BJ (cell line): ENCODE data around the gene PPIF. TPM values are rescaled to one million over a fixed set of nuclear protein-coding genes. Genes with fewer than 3 reads are reported as not detected.

ENCODE experiments used
- CTCF ChIA-PET: fragments of 350-600 bp; formaldehyde crosslinking; extraction: SDS; loops from one replicate; lab custom pipeline; 2021; ENCODE audit warnings: antibody characterized with exemption, inconsistent platforms; lab: Yijun Ruan, JAX
- POLR2A ChIA-PET: fragments of 300-600 bp; sonication (Branson Sonifier 250); formaldehyde crosslinking; extraction: SDS; loops from one replicate; lab custom pipeline; 2021; ENCODE audit warnings: antibody characterized with exemption; lab: Charles Lee
- DNase-seq: peaks from one replicate; pipeline ENCODE4 v3.0.0-alpha.2; 2011; ENCODE audit warnings: low read depth
- H3K27me3 ChIP-seq: 2 replicates; pipeline ENCODE4 v1.6.0; 2011; ENCODE audit warnings: low read length; ENCODE audit not compliant: control insufficient read depth, insufficient read depth
- H3K36me3 ChIP-seq: 2 replicates; pipeline ENCODE4 v1.5.1; 2011; ENCODE audit warnings: low read length; ENCODE audit not compliant: control insufficient read depth, insufficient read depth
- H3K4me3 ChIP-seq: 2 replicates; pipeline ENCODE4 v1.5.1; 2011; ENCODE audit warnings: low read depth, mild to moderate bottlenecking, control low read depth, low read length
- CTCF ChIP-seq: IDR thresholded peaks from 2 replicates; pipeline ENCODE4 v1.5.1; 2011; ENCODE audit warnings: low read depth, mild to moderate bottlenecking, control low read depth, inconsistent platforms, low read length, moderate library complexity; ENCODE audit not compliant: insufficient read depth
- polyA plus RNA-seq: library from polyadenylated mRNA; depleted of rRNA; stranded (reverse); fragments of >200 nt; gene quantifications from 2 replicates; pipeline ENCODE4 v1.2.3, GENCODE V29; 2011

Gene PPIF
- polyA plus RNA-seq, 1 experiment = 73.9 TPM

DNA sequence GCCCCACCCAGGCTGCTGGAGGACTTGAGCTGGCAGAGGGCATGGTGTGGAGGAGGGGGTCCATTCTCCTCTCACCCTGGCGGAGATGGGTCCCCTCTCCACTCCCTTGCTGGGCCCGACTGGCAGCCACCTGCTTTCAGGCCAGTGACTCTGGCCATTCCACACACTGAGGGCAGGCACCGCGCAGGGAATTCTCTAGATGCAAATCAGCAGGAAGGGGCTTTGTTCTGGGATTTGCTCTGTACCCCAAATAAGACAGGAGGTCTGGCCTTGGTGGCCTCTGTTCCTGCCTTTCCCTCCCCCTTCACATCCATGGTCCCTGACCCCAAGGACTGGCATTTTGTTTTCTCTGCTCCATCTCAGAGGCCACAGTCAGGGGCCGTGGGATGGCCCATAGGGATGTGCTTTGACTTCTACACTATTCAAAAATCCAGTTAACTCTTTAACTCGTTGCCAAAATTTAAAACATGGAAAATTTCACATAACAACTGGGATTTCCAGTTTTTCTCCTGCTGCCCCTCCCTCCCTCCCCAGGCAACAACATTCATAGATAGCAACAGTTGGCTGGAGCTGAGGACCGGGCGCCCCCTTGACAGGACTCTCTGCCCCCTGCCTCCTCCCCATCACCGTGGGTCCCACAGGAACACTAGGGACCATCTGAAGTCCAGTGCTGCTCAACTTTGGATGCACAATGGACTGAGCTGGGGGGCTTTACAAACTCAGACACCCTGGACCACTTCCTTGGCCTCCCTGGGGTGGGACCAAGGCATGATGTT is 33.9 kb downstream of the PPIF start:
- Histone ChIP-seq H3K4me3 (no peak overlapping the region), H3K36me3 (peaks cover 16% of the 10 kb centered on the region), H3K27me3 (no peaks in the 10 kb centered on the region)
- ChIA-PET CTCF (interaction anchor here (1.4 to 3.1 kb wide), 2 partner anchors 50 to 87 kb away, joined by 4 to 18 read pairs; no protein-coding TSS in a partner anchor), POLR2A (no interaction called here)
- DNase-seq = no peak
- no peak for TF ChIP-seq CTCF

GRCh38 chr10:79381804-79382221 is 34.5 kb downstream of the PPIF start:
- no peak for TF ChIP-seq CTCF
- H3K36me3 ChIP-seq = peaks cover 20% of the 10 kb centered on the region
- POLR2A ChIA-PET = no interaction called here
- H3K4me3 ChIP-seq = no peak overlapping the region
- CTCF ChIA-PET = interaction anchor here (1.5 to 3.1 kb wide), 3 partner anchors 18 to 86 kb away, joined by 5 to 18 read pairs (median 6); no protein-coding TSS in a partner anchor
- H3K27me3 ChIP-seq = no peaks in the 10 kb centered on the region
- DNase-seq = peak; percentile 50

DNA sequence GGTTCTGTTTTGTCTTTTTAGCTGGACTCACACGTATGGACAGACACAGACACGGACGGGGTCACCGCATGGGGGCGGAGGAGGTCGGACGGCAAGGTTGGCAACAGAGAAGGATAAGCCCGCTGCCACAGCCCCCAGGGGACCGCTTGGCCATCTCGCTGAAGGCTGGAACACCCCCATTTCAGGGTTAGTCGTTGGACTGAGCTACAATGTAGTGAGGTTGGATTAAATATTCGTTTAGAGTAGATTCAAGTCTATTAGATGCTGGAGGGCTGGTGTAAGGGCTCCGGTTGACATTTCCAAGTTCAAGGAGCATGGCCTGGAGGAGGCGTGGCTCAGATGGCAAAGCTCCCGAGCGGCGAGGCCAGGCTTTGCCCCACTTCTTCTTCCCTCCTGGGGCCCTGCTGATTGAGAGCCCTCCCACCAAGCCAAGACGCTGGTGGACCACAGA is 35.2 kb downstream of the PPIF start:
- peaks cover 25% of the 10 kb centered on the region for H3K36me3 ChIP-seq
- TF ChIP-seq CTCF = no peak
- ChIA-PET POLR2A (no interaction called here), CTCF (interaction anchor here (1.1 to 1.9 kb wide), 4 partner anchors 8 to 85 kb away, joined by 3 to 6 read pairs (median 4); no protein-coding TSS in a partner anchor)
- H3K4me3 ChIP-seq = no peak overlapping the region
- no peaks in the 10 kb centered on the region for H3K27me3 ChIP-seq
- DNase-seq = no peak

DNA sequence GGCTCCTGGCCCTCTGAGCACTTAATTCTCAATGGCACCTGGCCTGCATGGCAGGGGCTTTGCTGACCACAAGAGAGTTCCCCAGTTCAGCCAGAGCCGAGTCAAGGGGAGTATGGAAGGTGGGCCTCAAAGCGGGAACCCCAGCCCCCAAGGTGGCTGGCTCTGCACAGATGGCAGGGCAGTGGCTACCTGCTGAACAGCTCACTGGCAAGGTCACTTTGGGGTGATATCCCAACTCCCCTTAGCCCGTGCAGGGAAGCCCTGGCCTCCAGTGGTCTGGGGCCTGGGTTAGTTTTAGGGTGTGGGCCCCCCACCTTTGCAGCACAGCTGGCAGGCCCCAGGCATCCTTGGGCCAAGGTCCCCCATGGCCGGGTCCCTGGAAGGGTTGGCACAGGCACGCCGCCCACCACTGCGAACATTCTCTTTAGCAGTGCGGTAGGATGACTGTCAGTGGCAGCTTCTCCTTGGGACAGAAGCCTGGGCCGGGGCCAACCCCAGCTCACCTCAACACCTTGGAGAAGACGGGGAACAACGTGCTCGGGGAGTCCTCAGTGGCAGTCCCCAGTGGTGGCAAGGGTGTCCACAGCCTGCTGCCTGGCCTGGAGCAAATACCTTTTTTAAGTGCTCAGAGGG is 36.8 kb downstream of the PPIF start:
- Histone ChIP-seq H3K27me3 (no peaks in the 10 kb centered on the region), H3K36me3 (peaks cover 40% of the 10 kb centered on the region), H3K4me3 (no peak overlapping the region)
- POLR2A ChIA-PET = no interaction called here
- no peak for TF ChIP-seq CTCF
- DNase-seq = no peak
- CTCF ChIA-PET = interaction anchor here (1.1 to 1.9 kb wide), 3 partner anchors 17 to 84 kb away, joined by 3 to 6 read pairs (median 4); no protein-coding TSS in a partner anchor
